ENCODE results near the gene UBE2E2.
A peak's percentile ranks its signal among the peaks of the same experiment; 100 is the strongest.
"Not testable (repeated sequence)": the region's sequence is repeated elsewhere in the genome, so short reads cannot be mapped to it uniquely, and the experiment has no call there.

Gene UBE2E2

GRCh38 chr3:23594894-23595670, 392.0 kb downstream of the UBE2E2 start:
- DNase-seq = no peak

DNA sequence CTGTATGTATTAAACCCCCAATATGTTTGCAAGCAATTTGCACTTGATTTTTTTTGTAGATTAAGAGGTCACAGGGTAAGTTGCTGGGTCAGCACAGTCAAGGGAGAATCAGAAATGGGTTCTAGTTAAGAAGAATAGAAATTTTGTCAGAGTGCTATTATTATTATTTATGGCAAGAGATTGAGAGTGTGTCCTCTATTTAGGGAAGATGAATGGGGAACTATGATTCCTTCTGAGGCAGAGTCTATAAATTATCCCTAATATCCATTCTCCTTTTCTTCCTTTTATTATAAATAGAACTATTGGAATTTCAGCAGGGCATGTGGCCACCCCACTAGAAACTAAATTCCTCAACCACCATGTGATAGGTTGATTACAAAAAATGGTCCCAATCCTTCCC, 392.7 kb downstream of the UBE2E2 start:
- no peak for DNase-seq

DNA sequence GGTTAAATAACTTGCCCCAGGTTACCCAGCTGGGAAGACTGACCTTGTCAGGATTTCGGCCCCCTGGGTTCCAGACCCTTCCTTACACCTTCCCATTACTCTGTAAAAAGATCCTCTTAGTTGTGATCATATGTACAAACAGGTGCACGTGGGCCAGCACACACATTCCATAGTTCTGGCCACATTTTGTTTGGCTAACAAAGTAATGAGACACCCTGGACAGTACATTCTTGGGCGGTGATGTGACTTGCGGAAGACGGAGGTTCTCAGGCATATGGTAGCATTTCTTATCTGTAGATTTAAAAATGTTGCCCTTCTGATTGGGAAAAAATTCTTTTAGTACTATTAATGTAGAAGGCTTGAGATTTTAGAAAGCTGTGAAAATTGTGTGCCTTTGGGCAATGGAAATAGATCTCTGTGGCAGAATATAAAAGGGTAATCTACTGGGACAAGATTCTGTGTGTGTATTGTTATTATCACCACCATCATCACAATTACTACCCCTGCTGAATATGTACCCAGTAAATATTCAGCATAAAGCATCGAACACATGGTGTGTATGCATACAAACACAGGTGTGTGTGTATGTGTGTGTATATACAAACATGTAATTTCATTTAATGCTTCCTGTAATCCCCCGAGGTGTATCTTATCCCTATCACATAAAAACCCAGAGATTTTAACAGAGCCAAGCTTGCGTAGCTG, 397.2 kb downstream of the UBE2E2 start:
- no peak for DNase-seq

- no peak for DNase-seq
Measured at GRCh38 chr3:23601091-23601822, 398.1 kb downstream of the UBE2E2 start.

- no peak for DNase-seq
Measured at GRCh38 chr3:23602971-23603370, 399.8 kb downstream of the UBE2E2 start.

GRCh38 chr3:23607184-23607847, 404.2 kb downstream of the UBE2E2 start:
- no peak for DNase-seq

- no peak for DNase-seq
Measured at GRCh38 chr3:23608650-23609049, 405.5 kb downstream of the UBE2E2 start.

DNA sequence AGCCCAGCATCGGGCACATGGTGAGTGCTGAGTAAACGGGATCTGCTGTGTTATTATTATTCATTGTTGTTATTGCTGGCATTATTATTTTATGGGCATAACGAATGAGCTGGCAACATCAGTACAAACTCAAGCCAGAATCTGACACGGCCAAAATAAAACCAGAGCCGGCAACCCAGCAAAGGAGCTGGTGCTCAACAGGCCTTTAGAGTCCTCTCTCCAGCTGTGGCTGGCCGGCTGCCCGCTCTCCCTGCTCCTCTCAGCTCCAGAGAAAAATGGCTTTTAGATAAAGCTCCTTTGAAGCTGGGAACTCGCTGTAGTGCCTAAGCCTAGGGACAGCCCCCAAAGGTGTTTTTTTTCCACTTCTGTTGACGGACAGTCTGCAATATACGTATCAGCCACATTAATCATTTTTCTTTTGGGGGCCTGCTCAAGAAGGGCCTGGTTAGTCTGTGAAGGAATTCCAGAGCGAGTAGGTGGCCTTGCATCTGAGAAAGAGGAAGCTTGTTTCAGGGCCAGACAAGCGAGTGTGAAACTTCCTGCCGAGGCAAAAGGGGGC, 408.7 kb downstream of the UBE2E2 start:
- DNase-seq = peak in 1 of 2 experiments; percentile 67

GRCh38 chr3:23612296-23612891, 409.3 kb downstream of the UBE2E2 start:
- DNase-seq = no peak

DNA sequence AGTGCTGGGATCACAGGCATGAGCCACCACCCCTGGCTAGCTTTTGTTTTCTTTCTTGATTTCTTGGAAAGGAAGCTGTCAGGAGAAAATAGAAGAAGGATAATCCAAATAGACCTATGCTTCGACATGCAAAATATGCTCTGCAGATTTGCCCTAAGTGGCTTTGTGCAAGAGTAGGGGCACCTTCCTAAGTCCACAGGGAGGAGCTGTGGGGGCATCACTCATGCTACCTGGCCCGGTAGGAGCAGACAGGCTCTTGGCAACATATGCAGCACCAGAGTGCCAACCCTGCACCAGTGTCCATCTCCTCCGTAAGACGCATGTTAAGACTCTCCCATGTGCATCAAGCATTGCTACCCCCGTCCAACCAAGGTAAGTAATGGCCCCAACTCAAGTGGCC, 411.9 kb downstream of the UBE2E2 start:
- DNase-seq = no peak

DNA sequence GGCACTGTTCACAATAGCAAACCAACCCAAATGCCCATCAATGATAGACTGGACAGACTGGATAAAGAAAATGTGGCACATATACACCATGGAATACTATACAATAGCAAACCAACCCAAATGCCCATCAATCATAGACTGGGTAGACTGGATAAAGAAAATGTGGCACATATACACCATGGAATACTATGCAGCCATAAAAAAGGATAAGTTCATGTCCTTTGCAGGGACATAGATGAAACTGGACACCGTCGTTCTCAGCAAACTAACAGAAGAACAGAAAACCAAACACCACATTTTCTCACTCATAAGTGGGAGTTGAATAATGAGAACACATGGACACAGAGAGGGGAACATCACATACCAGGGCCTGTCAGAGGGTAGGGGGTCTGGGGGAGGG, 415.3 kb downstream of the UBE2E2 start:
- not testable (repeated sequence) for DNase-seq

DNA sequence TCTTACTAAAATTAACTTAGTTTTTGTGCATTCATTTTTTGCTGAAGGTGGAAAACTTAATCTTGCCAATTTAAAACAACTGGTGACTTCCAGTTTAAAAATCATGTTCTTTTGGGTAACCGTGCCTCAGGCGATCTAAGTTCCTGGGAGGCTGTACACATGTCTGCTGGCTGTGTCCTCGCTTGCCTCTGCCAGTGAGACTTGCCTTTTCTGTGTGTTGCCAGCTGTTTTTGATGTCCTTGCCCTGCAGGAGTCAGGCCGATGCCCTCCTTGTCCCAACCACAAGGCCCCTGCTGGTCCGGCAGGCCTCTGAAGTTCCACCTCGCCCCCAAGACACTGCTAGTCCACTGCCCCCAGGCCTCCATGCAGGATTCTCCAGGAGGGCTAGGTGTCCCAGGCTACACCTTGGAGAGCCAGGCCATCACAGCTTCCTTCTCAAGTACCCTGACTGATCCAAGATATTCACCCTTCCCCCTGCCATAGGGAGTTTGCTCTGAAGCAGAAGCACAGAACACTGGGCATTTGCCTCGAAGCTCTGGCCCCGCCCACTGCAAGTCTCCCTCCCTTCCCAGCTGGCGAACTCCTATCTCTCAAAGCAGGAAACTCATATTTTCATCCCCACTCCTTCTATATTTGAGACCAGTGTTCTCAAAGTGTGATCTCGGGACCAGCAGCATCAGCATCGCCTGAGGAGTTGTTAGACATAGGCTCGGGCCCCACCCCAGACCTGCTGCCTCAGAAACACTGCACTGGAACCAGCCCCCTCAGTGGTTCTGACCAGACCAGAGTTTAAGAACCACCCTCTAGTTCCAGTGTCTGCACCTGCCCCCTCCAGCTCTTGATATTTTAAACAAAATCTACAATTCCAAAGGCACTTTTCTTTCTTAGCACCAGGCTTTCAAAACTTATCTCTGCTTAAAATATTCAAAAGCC, 416.8 kb downstream of the UBE2E2 start:
- DNase-seq = no peak

GRCh38 chr3:23620638-23621015, 417.5 kb downstream of the UBE2E2 start:
- no peak for DNase-seq

DNA sequence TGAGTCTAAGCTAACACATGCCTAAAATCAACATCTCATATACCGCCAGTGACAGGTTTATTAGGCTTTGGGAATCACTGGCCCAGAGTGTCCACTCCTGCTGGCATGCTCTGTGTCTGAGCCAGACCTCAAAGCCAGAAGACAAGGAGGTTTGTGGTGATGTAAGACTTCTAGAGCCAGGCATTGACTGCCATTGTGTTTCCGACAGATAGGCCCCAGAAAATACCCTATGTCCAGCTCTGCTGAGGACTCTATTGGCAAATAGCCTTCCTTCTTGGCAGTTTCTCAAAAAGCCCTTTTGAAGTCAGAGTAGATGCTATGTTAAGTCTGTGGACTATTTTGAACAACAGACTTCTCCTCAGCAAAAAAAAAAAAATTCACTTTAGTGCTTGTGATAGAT, 420.7 kb downstream of the UBE2E2 start:
- DNase-seq = peak in 1 of 2 experiments; percentile 10

GRCh38 chr3:23624305-23624704, 421.2 kb downstream of the UBE2E2 start:
- no peak for DNase-seq

GRCh38 chr3:23626442-23626841, 423.3 kb downstream of the UBE2E2 start:
- no peak for DNase-seq

- peak in 1 of 2 experiments; percentile 22 for DNase-seq
Measured at GRCh38 chr3:23629181-23629894, 426.2 kb downstream of the UBE2E2 start.

GRCh38 chr3:23633261-23633960, 430.3 kb downstream of the UBE2E2 start:
- DNase-seq = no peak

DNA sequence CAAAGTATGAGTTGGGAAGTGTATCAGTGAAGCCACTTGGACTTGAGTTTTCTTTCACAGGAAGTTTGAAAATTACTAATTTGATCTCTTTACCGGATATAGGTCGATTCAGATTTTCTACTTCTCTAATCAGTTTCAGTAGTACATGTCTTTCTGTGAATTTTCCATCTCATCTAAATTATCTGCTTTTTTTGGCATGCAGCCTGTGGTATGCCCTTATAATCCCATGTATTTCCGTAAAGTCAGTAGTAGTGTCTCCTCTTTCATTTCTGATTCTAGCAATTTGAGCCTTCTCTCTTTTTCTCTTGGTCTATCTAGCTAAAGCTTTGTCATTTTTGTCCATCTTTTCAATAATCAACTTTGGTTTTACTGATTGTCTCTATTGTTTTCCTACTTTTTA, 434.2 kb downstream of the UBE2E2 start:
- no peak for DNase-seq

All from NCI-H446 (cell line).